GM19239 (cell line): ENCODE results near the gene KRTAP3-1.
"Not testable (repeated sequence)": the region's sequence is repeated elsewhere in the genome, so short reads cannot be mapped to it uniquely, and the experiment has no call there.

ENCODE experiments used
- DNase-seq: peaks from one replicate; pipeline ENCODE4 v3.0.0; 2011; ENCODE audit warnings: low spot score; ENCODE audit not compliant: insufficient read length
- FAIRE-seq: peaks from 2 replicates; lab custom pipeline; 2011; peaks lifted over from hg19 to GRCh38; lab: Jason Lieb, UNC

Gene KRTAP3-1

GRCh38 chr17:41008811-41009210 lies at the start of gene KRTAP3-1:
Gene KRTAP3-1, minus strand, starts transcription at chr17:41009128. Its CDS starts 54 bp downstream, at chr17:41009074.
- no peak for DNase-seq
- FAIRE-seq: no peak

DNA sequence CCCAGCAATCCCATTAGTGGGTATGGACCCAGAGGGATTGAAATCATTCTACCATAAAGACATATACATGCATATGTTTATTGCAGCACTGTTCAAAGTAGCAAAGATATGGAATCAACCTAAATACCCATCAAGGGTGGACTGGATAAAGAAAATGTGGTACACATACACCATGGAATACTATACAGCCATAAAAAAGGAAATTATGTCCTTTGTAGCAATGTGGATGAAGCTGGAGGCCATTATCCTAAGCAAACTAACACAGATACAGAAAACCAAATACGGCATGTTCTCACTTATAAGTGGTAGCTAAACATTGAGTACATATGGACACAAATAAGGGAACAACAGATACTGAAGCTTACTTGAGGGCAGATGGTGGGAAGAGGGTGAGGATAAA lies 48.6 kb upstream of the KRTAP3-1 start:
- FAIRE-seq (no peak), DNase-seq (no peak)

DNA sequence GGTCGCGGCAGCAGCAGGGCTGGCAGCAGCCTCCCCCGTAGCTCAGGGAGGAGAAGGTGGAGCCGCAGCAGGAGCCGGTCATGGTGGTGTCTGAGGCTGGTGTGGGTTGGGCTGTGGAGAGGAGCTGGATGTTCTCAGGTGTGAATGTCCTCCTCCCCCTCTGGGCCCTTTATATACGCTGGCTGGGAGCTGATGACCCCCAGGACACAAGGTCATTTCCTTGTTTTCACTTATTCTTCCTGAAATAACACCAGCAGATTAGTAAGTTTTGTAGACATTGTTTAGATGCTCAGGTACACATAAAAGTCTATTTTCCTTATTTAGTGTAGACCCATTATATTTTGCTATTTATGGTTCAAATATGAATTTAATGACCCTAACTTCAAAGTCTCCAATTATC lies 46.2 kb upstream of the KRTAP3-1 start, which contains the start of gene KRTAP2-2:
Gene KRTAP2-2, minus strand, starts transcription at position 101 of the 400 bp plus-strand sequence. Its CDS starts 19 bp downstream, at position 82.
- not testable (repeated sequence) for FAIRE-seq, DNase-seq

GRCh38 chr17:41054556-41054955 lies 45.6 kb upstream of the KRTAP3-1 start:
- not testable (repeated sequence) for DNase-seq, FAIRE-seq

- FAIRE-seq: no peak
- no peak for DNase-seq
Observed at GRCh38 chr17:41054025-41054424, 45.1 kb upstream of the KRTAP3-1 start.

- no peak for DNase-seq
- FAIRE-seq: no peak
Observed at GRCh38 chr17:41052566-41052965, 43.6 kb upstream of the KRTAP3-1 start.

DNA sequence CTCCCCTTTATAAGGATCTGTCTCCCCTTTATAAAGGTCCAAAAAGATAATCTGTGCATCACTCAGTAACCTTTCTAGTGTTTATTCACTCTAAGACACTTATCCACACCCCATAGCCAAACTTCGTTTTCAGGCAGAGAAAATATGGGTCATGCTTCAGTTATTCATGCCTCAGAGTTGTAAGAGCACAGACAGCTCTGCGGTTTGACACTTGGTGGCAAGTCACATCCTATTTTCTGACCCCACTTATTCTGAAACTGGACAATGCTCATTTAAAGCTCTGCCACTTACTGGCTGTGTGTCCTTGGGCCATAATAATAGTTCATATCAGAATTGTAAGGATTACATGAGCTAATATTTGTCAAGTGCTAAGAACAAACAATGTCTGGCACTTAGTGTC lies 40.2 kb upstream of the KRTAP3-1 start:
- FAIRE-seq (no peak), DNase-seq (no peak)

DNA sequence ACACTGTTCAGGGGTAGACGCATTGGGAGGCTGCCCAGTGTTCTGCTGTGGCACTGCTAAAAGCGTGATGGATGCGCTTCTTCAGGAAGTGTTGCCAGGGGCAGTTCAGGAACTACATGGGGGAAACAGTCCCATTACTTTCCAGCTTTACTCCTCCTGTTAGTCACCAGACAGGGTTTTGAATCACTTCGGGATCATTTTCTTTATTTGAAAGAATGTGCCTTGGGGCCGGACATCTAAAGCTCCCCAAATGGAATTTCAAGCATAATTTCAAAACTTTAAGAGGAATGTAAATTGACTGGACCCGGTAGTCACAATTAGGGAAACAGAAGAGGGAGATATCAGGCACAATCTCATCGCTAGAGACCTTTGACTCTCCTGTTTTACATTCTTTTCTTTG lies 39.5 kb upstream of the KRTAP3-1 start:
- DNase-seq (no peak), FAIRE-seq (no peak)

DNA sequence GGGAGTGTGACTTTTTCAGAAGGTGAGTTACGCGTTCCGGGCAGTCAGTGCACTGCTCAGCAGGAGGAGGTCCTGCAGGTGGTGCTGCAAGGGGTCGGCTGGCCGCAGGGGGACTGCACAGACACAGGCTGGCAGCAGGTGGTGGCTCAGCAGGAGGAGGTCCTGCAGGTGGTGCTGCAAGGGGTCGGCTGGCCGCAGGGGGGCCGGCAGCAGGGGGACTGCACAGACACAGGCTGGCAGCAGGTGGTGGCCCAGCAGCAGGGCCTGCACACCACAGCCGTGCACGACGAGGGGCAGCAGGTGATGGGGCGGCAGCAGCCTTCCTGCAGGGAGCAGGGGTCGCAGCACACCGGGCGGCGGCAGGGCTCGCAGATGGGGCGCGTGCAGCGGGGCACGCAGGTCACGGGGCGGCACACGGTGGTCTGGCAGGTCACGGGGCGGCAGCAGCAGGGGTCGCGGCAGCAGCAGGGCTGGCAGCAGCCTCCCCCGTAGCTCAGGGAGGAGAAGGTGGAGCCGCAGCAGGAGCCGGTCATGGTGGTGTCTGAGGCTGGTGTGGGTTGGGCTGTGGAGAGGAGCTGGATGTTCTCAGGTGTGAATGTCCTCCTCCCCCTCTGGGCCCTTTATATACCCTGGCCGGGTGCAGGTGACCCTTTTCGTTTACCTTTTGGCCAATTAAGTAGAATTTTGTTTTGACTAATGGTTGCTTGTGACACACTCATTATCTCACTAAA lies 38.0 kb upstream of the KRTAP3-1 start, which contains the start of gene KRTAP2-1:
Gene KRTAP2-1, minus strand, starts transcription at position 582 of the 731 bp plus-strand sequence. Its CDS starts 49 bp downstream, at position 533.
- FAIRE-seq, DNase-seq: not testable (repeated sequence)

GRCh38 chr17:41042953-41043352 lies 34.0 kb upstream of the KRTAP3-1 start:
- DNase-seq (no peak), FAIRE-seq (no peak)

DNA sequence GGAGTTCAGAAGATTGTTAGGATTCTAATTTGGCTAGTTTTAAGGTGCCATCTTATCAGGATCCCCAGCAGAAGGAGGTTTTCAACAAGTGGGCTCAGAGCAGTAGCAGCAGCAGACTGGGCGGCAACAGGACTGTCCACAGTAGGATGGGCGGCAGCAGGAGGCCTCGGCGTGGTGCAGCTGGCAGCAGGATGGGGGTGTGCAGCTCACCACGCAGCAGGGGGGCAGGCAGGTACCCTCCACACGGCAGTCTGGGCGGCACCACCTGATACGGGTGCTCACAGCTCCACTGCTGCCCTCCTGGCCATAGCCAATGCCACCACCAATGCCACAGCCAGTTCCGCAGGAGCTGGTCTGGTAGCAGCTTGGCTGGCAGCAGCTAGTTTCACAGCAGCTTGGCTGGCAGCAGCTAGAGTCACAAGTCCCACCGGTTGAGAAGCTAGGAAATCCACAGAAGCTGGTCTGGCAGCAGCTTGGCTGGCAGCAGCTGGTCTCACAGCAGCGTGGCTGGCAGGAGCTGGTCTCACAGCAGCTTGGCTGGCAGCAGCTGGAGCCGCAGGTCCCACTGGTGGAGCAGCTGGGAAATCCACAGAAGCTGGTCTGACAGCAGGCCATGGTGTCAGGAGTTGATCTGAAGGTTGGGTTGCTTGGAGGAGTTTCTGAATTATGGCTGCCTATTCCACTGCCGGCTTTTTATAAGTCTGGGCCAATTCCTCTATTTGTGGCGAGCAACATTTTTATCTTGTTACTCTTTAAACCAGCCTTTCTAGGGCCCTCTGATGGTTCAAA lies 32.0 kb upstream of the KRTAP3-1 start, which contains the start of gene KRTAP1-1:
Gene KRTAP1-1, minus strand, starts transcription at position 668 of the 789 bp plus-strand sequence. Its CDS starts 53 bp downstream, at position 615.
- FAIRE-seq, DNase-seq: not testable (repeated sequence)

GRCh38 chr17:41037853-41038350 lies 29.0 kb upstream of the KRTAP3-1 start:
- FAIRE-seq (no peak), DNase-seq (no peak)

GRCh38 chr17:41034346-41034935 lies 25.5 kb upstream of the KRTAP3-1 start, which contains the start of gene KRTAP1-3:
Gene KRTAP1-3, minus strand, starts transcription at chr17:41034874. Its CDS starts 53 bp downstream, at chr17:41034821.
- FAIRE-seq, DNase-seq: not testable (repeated sequence)

- FAIRE-seq: no peak
Observed at GRCh38 chr17:41029633-41030245, 20.8 kb upstream of the KRTAP3-1 start, which contains the start of gene KRTAP1-4. Gene KRTAP1-4, minus strand, starts transcription at chr17:41030195. Its CDS starts 117 bp downstream, at chr17:41030078.

GRCh38 chr17:41026715-41027471 lies 18.0 kb upstream of the KRTAP3-1 start, which contains the start of gene KRTAP1-5:
Gene KRTAP1-5, minus strand, starts transcription at chr17:41027208. Its CDS starts 53 bp downstream, at chr17:41027155.
- no peak for DNase-seq

More at GRCh38 chr17:41029633-41030245, 20.8 kb upstream of the KRTAP3-1 start, which contains the start of gene KRTAP1-4:
- DNase-seq: no peak

DNA sequence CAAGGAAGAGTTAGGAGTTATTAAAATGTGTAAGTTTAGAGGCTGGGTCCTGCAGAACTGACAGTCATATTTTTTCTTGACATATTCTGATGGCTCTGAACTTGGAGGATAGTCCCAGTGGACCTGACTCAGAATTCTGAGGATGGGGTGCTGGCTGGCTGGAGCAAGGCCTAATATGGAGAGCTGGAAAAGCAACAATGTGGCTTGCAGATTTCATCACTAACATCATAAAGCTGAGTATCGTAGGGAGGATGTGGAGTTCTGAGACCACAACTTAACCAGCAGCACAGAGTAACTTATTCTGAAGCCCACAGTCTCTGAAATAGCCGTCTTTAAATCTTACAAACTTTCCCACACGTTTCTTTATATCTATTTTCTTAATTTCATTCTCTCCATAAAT lies 15.8 kb upstream of the KRTAP3-1 start:
- no peak for FAIRE-seq
- no peak for DNase-seq

More at GRCh38 chr17:41026715-41027471, 18.0 kb upstream of the KRTAP3-1 start, which contains the start of gene KRTAP1-5:
- no peak for FAIRE-seq

GRCh38 chr17:41020336-41020735 lies 11.4 kb upstream of the KRTAP3-1 start:
- FAIRE-seq (no peak), DNase-seq (no peak)

- DNase-seq (no peak), FAIRE-seq (no peak)
Observed at GRCh38 chr17:41019415-41019814, 10.5 kb upstream of the KRTAP3-1 start.
